HG03442 (cell line): ENCODE measurements around the gene IPO8.
"Not testable (repeated sequence)": the region's sequence is repeated elsewhere in the genome, so short reads cannot be mapped to it uniquely, and the experiment has no call there.

Experiments used
- ATAC-seq: cut with Tn5 transposase; IDR thresholded peaks from one replicate; pipeline ENCODE4 v1.9.1; 2021; ENCODE audit warnings: mild to moderate bottlenecking, moderate library complexity; ENCODE audit not compliant: unreplicated experiment

Gene IPO8

DNA sequence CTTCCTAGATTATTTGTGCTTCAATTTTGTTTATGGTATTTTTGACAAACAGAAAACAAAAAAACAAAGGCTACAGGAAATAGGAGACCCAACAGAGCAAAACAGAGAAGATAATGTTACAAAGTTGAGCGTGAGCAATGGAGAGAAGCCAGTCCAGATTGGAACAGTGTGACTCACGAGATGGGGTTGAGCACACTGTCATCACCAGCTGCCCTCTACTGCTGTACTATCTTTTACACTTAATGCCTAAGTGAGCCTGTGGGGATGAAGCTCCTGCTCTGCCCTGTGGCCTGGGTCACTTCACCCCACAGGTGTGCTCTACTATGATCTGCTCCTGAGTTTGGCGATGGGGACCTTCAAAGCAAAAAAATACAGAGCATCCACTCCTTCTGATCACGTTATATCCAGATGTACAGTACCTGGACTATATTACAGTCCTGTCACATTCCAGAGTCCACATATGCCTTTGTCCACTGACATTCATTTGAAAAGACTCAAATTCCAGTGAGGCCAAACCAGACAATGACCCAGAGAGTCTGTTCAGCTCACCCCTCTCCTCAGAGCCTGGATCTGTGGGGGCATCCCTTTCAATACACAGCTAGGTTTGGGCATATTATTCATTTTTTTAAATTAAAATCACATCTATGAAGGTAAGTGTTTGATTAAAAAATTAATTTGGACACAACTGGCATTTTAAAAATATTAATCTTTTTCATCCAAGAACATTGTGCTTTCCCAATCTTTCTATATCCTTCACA lies 4.4 kb downstream of the IPO8 start:
- ATAC-seq: no peak

DNA sequence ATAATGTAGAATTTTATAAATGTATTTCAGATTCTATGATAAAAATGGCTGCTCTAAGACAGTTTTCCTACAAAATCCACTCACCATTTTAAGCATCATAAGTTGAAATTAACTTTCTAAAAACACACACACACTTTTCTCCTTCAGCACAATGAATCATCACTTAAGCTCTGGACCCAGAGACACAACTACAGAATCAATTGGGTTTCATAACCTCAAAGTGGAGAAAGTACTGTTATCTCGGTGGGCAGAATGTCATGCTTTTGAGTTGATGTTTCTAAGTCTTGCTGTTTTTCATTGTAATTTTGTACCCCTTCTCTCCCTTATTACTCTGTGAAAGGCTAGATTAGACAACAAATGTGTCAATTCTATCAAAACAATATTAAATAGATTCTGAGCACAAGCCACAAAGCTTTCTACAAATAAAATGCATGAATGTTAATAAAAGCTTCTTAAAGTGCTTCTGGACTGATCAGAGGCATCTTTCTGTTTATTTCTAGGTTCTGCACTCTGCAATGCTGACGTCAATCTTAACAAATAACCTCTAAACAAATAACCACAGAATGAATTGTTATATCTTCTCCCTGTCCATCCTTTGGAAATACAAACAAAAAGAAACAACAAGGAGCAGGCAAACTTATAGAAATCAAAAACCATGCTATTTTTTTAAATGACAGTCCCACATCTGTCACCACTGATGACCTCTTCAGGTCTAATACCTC lies 8.2 kb downstream of the IPO8 start:
- no peak for ATAC-seq

DNA sequence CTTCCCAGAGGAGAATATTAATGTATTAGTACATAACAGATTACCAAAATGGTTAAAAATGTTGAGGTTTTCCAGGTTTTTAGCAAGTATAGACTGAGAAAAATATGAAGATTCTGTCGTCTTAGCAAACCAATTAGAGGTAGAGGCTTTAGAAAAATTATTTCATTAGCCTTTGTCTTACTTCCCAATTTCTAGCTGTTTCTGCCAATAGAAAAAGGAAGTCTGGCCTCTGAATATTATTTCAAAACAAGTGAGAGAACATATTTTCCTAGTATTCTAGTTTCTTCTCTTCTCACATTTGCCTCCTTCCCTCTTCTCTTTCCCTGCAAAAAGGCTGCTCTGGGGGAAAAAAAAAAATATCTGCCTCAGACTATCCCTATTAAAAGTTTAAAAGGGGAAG lies 16.4 kb downstream of the IPO8 start:
- no peak for ATAC-seq

DNA sequence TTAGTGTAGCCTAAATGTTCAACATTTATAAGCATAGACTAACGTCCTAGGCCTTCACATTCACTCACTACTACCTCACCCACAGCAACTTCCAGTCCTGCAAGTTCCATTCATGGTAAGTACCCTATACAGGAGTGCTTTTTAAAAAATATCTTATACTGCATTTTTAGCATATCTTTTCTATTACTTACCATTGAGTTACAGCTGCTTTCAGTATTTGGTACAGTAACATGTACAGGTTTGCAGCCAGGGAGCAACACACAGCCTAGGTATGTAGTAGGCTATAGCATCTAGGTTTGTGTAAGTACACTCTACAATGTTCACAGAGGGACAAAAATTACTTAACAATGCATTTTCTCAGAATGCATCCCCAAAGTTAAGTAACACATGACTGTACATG lies 17.4 kb downstream of the IPO8 start:
- ATAC-seq: no peak

DNA sequence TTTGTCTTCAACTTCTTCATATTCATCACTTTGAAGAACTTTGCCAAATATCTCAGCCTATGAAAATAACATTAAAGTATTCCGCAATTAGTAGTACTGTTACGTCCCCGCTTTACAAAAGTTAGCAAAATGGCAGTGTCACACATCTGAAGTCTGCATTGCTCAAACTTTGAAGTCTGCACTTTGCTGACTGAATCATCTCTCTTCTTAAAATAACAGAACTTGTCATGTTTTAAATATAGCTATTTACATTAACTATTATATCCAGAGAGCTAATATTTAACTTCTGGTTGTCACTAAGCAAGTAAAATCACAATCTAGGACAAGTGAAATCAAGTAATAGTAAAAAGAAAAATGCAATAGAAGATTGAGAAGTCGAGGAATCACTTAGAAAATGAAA lies 34.5 kb downstream of the IPO8 start:
- no peak for ATAC-seq

DNA sequence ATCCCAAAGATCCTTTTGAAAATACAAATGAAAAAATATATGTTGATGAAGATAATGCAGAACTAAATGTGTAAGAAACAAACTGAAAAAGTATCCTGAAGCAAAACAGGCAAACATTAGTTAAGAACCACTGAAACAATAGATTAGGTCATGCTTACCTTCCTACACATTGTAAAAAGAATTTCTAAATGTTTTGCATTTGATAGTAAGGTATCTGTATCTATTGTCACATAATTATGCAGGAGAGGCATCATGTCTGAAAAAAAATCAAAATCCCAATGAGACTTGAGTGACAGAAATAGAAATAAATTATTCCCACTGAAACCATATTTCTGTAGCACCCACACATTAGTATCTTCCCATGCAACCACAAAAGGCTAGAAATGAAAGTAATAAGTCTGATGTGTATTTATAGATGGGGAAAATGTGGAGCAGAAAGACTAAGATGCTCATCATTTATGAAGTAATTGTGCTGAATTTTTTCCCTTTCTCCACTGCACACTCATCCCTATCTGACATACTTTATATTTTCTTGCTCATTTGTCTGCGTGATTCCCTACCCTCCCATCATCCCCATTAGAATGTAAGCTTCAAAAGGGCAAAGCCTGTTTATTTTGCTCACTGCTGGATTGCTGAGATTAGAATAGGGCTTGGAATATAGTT lies 43.5 kb downstream of the IPO8 start:
- no peak for ATAC-seq

DNA sequence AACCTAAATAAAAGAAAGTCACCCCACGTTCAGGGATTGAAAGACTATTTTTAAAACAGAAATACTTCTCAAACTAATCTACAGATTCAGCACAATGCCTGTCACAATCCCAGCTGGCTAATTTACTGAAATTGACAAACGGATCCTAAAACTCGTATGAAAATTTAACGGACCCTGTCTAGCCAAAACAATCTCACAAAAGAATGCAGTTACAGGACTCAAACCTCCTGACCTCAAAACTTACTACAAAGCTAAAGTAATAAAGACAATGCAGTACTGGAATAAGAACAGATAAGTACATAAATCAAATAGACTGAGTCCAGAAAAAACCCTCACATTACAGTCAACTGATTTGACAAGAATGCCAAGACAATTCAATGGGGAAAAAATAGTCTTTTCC lies 48.8 kb downstream of the IPO8 start:
- ATAC-seq: no peak

DNA sequence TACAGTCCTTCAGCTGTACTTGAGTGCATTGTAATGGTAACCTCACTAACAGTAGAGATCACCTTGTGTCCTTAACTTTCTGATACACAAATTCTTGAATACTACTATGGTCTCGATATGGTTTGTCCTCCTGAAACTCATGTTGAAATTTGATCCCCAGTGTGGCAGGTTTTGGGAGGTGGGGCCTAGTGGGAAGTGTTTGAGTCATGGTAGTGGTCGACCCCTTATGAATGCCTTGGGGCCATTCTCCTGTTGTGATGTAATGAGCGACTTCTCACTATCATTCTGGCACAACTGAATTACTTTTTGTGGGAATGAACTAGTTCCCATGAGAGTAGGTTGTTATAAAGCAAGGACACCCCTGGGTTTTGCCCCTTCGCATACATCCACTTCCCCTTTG lies 52.3 kb downstream of the IPO8 start:
- ATAC-seq: no peak

DNA sequence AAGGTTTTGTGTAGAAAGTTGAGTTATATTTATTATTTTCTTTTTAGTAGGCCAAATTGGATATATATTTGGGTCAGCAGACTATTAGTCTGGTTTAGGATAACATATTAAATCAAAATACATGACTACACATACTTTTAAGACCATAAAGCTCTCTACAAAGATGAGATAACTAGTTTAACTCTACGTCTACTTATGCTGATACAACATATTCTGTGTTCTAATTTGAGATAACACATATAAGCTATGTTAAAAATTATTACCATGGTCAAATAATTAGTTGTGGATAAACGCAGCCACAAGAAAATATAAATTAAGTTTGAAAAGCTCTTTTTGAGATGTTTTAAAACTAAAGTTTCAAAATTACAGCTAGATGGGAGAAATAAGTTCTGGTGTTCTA lies 55.3 kb downstream of the IPO8 start:
- ATAC-seq: no peak

DNA sequence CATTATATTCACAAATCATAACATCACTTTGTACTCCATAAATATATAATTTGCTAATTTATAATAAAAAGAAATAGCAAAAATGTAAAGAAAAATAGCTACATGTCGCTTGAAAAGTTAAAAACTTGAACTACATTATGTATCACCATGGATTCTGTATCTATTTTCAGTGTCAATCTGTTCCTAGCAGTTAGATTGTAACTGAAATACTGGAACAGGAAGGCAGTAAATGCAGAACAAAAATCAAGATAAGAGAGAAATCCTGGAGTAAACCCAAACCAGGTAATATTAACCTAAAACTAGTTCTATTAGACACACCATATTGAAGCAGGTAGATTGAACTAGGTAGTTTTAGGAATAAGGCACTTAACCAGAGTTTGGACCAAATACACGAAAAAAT lies 60.3 kb downstream of the IPO8 start:
- no peak for ATAC-seq

DNA sequence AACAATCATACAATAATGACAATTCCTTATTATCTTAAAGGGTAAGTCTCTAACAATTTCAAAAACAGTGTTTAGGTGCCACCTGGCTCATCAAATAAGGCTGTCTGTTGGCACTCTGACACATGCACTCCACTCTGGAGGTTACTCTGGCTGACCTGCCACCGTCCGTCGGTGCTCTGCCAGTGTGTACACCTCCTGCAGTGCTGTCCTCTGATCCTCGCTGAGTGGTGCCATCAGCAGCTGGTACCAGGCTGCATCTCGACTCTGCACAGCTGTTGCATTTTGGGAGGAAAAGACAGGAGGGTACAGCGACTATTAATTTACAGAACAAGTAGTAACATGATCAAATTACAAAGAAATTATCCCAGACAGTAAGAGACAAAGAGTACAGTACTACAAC lies 63.9 kb downstream of the IPO8 start:
- ATAC-seq: no peak

DNA sequence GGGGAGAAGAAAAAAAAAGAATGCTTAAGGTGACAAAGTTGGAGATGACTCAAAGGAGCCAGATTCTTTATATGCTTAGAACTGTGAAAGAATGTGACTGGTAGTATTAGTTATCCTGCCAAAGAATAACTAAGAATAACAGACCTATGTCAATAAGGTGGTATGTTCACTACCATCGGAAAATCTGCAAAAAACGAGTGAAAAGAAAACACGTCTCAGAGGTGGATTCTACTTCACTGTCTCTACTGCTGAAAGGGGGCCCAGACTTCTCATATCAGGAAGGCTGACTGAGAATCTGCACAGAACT lies 64.7 kb downstream of the IPO8 start:
- ATAC-seq: no peak

DNA sequence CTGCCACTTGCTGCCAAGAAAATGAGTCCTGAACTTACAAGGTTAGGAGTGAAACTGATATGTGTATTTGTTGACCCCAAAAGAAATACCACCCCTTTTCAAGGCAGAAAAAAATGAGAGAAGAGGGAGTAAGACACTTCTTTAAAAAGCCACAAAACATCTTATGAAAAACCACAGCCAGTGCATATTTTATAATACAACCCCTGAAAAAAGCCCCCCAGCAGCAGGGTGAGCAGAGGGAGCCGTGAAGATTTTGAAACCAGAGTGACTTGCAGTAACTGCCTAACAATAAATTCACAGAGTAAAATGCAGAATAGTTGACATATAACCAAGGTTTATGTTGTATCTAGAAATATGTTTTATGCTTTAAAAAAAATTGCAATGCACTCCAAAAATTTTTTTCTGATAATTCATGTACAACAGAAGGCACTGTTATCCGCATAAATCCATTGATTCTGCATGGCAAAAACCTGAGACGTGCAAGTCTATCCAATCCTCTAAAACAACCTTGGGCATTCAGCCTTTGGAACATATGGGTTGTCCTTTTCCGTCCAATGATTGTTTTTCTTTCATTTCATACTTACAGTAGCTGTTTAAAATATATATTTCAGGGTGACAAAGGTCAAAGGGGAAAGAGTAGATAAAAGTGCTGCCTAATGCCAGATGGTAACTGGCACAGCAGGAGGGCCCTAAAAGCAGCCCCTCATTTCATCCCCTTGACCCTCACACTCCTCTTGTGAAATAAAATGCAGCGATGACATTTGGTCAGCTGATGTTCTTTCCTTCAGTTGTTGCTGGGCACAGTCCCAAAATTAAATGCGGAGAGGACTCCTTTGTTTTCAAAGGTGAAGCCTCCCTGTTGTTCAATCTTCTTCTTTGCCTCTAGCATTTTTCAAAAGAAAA lies 65.3 kb downstream of the IPO8 start:
- ATAC-seq: no peak

DNA sequence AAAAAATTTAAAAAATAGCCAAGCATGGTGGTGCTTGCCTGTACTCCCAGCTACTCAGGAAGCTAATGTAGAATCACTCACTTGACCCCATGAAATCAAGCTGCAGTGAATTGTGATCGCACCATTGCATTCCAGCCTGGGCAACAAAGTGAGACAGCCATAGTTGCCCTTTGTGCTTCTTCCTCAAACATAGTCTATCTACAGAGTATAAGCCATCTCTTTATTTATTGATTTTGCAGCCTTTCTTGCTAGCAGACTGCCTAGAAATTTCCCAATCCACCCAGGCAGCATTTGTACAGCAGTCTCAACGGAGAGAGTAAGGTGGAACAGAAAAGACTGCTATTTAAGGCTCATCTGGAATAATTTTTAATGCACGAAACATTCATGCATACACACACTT lies 68.8 kb downstream of the IPO8 start:
- ATAC-seq: no peak

DNA sequence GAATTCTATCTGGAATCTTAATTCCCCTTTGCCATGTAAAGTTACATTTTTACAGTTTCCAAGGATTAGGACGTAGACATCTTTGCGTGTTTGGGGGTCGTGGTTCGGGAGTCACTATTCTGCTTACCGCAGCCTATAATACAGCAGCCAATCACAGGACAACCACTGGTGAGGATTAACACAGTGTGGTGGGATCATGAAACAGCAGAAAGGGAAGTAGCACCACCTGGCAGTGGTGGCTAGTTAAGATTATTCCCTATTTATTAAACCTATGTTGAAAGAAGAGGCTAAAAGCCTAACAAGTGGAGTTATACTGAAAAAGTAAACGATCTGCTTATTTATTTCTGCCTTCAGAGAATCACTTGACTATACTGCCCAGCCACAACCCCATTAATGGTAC lies 71.7 kb downstream of the IPO8 start:
- no peak for ATAC-seq

DNA sequence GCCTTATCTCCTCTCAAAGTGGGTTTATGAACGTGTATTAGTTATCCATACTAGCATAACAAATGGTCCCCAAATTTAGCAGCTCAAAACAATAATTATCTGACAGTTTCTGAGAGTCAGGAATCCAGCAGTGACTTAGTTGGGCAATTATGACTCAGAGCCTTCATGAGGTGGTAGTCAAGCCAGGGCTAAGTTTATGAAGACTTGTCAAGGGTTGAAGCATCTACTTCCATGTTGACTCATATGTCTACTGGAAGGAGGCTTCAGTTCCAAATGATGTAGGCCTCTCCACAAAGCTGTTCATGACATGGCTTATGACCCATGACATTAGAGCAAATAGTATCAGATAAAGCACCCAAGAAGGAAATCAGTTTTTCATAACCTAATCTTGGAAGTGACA lies 73.2 kb downstream of the IPO8 start:
- peak; percentile 96 for ATAC-seq

DNA sequence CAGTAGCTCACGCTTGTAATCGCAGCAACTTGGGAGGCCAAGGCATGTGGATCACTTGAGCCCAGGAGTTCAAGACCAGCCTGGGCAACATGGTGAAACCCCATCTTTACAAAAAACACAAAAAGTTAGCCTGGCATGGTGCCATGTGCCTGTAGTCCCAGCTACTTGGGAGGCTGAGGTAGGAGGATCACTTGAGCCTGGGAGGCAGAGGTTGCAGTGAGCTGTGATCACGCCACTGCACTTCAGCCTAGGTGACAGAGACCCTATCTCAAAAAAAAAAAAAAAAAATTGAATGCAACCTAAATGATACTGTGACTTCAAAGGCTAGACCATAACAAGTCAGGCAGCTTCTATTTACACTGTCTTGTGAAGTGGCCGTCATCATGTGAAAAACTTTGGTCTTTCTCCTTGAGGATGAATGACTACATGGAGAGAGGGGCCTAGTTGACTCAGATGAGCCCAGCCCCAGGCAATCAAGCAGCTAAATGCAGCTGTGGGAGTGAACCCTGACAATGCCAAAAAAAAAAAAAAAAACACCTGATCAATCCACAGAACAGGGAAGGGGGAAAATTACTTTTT lies 73.9 kb downstream of the IPO8 start:
- ATAC-seq: not testable (repeated sequence)

DNA sequence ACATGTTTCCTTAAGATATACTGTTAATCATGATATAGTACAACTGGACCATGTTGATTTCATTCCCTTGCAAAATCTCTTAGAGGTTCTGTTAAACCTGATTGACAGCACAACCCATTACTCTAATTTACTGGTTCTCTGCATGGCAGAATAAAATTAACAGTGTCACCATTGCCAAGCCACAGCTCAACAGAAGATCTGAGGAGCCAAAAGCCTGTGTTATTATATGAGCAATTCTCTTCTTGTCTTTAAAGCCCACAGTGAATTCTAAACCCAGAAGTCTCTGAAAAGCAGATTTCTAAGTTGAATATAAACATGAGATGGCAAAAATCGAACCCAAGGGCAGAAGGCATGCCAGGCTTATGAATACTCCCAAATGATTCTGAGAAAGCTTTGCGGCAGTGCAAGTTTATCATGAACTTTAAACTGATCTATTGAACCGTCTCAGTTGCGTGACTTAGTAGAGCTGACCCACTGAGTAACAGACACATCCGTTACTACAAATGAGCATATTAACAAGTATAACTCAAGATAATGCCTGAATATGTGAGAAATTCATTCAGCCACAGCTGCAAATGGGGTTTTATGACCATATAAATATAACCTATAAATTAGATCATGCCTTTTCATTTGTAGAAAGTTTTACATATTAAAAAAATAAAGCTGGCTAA lies 78.2 kb downstream of the IPO8 start:
- ATAC-seq: no peak

DNA sequence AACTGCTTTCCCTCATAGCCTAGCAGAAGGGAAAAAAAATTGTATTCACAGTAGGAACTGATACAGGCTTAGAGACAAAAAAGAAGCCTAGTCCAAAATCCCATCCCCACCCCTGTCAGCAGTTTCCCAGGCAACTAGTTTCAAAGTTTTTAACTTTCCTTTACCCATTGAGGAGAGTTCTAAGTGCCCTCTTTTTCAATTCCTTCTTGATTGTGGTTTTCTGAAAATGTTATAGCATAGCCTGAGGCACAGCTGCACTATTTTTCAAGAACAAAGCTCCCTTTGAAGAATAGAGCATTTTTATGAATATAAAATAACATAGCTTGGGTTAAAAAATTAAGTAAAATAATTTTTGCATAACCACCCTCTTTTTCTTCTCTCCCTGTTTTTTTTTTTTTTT lies 81.6 kb downstream of the IPO8 start:
- ATAC-seq: no peak

DNA sequence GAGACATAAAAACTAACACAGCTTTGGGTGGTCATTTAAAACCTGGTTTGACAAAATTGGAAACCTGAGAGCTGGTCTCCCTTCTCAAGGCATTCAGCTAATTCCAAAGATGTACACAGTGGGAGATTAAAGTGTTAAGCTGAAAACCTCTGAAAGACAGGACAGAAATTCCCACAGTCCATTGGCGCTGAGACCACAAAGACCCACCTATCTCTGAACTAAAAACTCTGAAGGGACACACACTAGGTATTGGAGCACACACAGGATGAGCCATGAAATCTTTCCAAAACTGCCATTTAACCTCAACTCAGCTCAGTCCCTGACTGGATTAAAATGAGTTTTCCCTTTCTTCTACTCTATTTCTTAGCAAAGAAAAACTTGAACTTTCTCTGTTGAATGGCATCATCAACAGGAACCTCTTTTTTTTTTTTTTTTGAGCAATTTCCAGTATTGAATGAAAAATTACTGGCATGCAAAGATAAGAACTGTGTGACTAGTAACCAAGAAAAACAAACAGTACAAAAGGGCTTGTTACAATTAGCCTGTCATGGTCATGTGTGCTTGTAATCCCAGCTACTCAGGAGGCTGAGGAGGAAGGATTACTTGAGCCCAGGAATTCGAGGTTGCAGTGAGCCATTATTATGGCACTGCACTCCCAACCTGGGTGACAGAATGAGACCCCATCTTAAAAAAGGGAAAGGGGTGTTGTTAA lies 82.4 kb downstream of the IPO8 start:
- no peak for ATAC-seq
